GM12878 (cell line): ENCODE data around the gene BHLHE23. TPM values are rescaled to one million over a fixed set of nuclear protein-coding genes. Genes with fewer than 3 reads are reported as not detected.
A peak's percentile ranks its signal among the peaks of the same experiment; 100 is the strongest.

Source experiments
- ATAC-seq: fragments of 200-7000 bp; cut with Tn5 transposase; 3 replicates; pipeline ENCODE4 v1.9.1; 2020; ENCODE audit warnings: mild to moderate bottlenecking, moderate library complexity
- BruUV-seq: library from RNA; stranded (reverse); fragments of 400-500 nt; replicated peaks from 2 replicates; lab custom pipeline; 2021; lab: Mats Ljungman, UMichigan
- CTCF ChIA-PET: fragments of 300-600 bp; sonication (Branson Sonifier 250); formaldehyde crosslinking; extraction: SDS; loops from one replicate; lab custom pipeline; 2021; ENCODE audit warnings: inconsistent platforms; lab: Yijun Ruan, JAX
- POLR2A ChIA-PET: fragments of 350-600 bp; formaldehyde crosslinking; extraction: SDS; loops from one replicate; lab custom pipeline; 2021; ENCODE audit warnings: inconsistent platforms; lab: Charles Lee
- RAD21 ChIA-PET: fragments of 300-600 bp; sonication (Branson Sonifier 250); formaldehyde crosslinking; loops from one replicate; lab custom pipeline; 2023; ENCODE audit warnings: antibody characterized with exemption; ENCODE audit not compliant: unreplicated experiment; lab: Charles Lee
- SMC1A ChIA-PET: fragments of 300-600 bp; sonication (Branson Sonifier 250); formaldehyde crosslinking; loops from one replicate; lab custom pipeline; 2023; ENCODE audit not compliant: unreplicated experiment, uncharacterized antibody; lab: Charles Lee
- DNase-seq: peaks from one replicate; pipeline ENCODE4 v3.0.0-alpha.2; 2011; ENCODE audit warnings: low read depth, low spot score
- FAIRE-seq: peaks from 3 replicates; lab custom pipeline; 2011; peaks lifted over from hg19 to GRCh38; lab: Jason Lieb, UNC
- H2AFZ ChIP-seq: 2 replicates; pipeline ENCODE4 v1.6.0; 2011; ENCODE audit warnings: low read depth, low read length, control low read depth; ENCODE audit not compliant: control insufficient read depth
- H3K27ac ChIP-seq: 2 replicates; pipeline ENCODE4 v1.5.1; 2011; ENCODE audit warnings: control low read depth; ENCODE audit not compliant: control insufficient read depth, insufficient read depth
- H3K27me3 ChIP-seq, 2 experiments: replicated peaks in 1 of 2; 2 replicates each; pipeline versions ENCODE4 v1.6.0 to v1.6.1; 2011; ENCODE audit warnings: low read length in 1 of 2; ENCODE audit not compliant: control insufficient read depth in 2 of 2, insufficient read depth in 2 of 2
- H3K36me3 ChIP-seq, 2 experiments: 2 replicates each; pipeline ENCODE4 v1.5.1; 2011; ENCODE audit warnings: low read length in 1 of 2; ENCODE audit not compliant: control insufficient read depth in 2 of 2, insufficient read depth in 2 of 2
- H3K4me1 ChIP-seq: 2 replicates; pipeline ENCODE4 v1.6.1; 2011; ENCODE audit warnings: mild to moderate bottlenecking, low read length, moderate library complexity, mixed read lengths; ENCODE audit not compliant: control insufficient read depth, insufficient read depth
- H3K4me2 ChIP-seq: 2 replicates; pipeline ENCODE4 v1.6.0; 2011; ENCODE audit warnings: control low read depth; ENCODE audit not compliant: control insufficient read depth, insufficient read depth
- H3K4me3 ChIP-seq: fragments of 200-600 bp; sonication (generic); 2 replicates; pipeline ENCODE4 v1.5.1; 2016
- H3K79me2 ChIP-seq: 2 replicates; pipeline ENCODE4 v1.6.0; 2011; ENCODE audit warnings: low read length; ENCODE audit not compliant: control insufficient read depth, insufficient read depth
- H3K9ac ChIP-seq: 2 replicates; pipeline ENCODE4 v1.8.0; 2011; ENCODE audit warnings: low read length, control low read depth, mixed read lengths; ENCODE audit not compliant: control insufficient read depth, insufficient read depth
- H3K9me3 ChIP-seq: replicated peaks from 3 replicates; pipeline ENCODE4 v1.5.1; 2011; ENCODE audit warnings: mild to moderate bottlenecking, low read length; ENCODE audit not compliant: control insufficient read depth, insufficient read depth
- H4K20me1 ChIP-seq: 2 replicates; pipeline ENCODE4 v1.6.0; 2011; ENCODE audit not compliant: control insufficient read depth, insufficient read depth
- BMI1 ChIP-seq: fragments of 450-650 bp; IDR thresholded peaks from 2 replicates; pipeline ENCODE4 v1.6.1; 2016; ENCODE audit warnings: mild to moderate bottlenecking, moderate library complexity, borderline replicate concordance
- CHD1 ChIP-seq: IDR thresholded peaks from 2 replicates; pipeline ENCODE4 v1.6.1; 2012; ENCODE audit warnings: low read depth, low read length, improper control_type of control experiment
- CHD4 ChIP-seq: fragments of 200-600 bp; sonication (generic); IDR thresholded peaks from 2 replicates; pipeline ENCODE4 v1.6.1; 2016; ENCODE audit warnings: mild to moderate bottlenecking
- E4F1 ChIP-seq: fragments of 450-650 bp; IDR thresholded peaks from 2 replicates; pipeline ENCODE4 v1.6.1; 2018; ENCODE audit warnings: borderline replicate concordance, mild to moderate bottlenecking; ENCODE audit not compliant: partially characterized antibody
- FOXK2 ChIP-seq: fragments of 450-650 bp; IDR thresholded peaks from 2 replicates; pipeline ENCODE4 v1.6.1; 2017; ENCODE audit warnings: mild to moderate bottlenecking, moderate library complexity
- HDAC2 ChIP-seq: fragments of 200-600 bp; sonication (generic); IDR thresholded peaks from 2 replicates; pipeline ENCODE4 v1.6.1; 2017
- KLF5 ChIP-seq: fragments of 450-650 bp; IDR thresholded peaks from 2 replicates; pipeline ENCODE4 v1.6.1; 2014; ENCODE audit warnings: mild to moderate bottlenecking; ENCODE audit not compliant: partially characterized antibody
- NR2F1 ChIP-seq: fragments of 450-650 bp; conservative IDR thresholded peaks from 2 replicates; pipeline ENCODE4 v1.6.1; 2017; ENCODE audit warnings: mild to moderate bottlenecking
- POLR2AphosphoS5 ChIP-seq: IDR thresholded peaks from 2 replicates; pipeline ENCODE4 v1.6.1; 2011; ENCODE audit warnings: mild to moderate bottlenecking, low read length, inconsistent platforms
- POU2F2 ChIP-seq: IDR thresholded peaks from 3 replicates; pipeline ENCODE4 v1.6.1; 2011; ENCODE audit warnings: low read depth, mild to moderate bottlenecking, low read length, borderline replicate concordance
- RELB ChIP-seq: fragments of 450-650 bp; IDR thresholded peaks from 2 replicates; pipeline ENCODE4 v1.6.1; 2017; ENCODE audit warnings: low read depth, mild to moderate bottlenecking, moderate library complexity
- RUNX3 ChIP-seq: IDR thresholded peaks from 2 replicates; pipeline ENCODE4 v1.6.1; 2012; ENCODE audit warnings: low read length, inconsistent platforms
- SREBF1 ChIP-seq: IDR thresholded peaks from 2 replicates; pipeline ENCODE4 v1.6.1; 2012; ENCODE audit warnings: mild to moderate bottlenecking, low read length
- STAT3 ChIP-seq: IDR thresholded peaks from 2 replicates; pipeline ENCODE4 v1.6.1; 2011; ENCODE audit warnings: low read depth, low read length, improper control_type of control experiment
- ZNF592 ChIP-seq: fragments of 450-650 bp; IDR thresholded peaks from 2 replicates; pipeline ENCODE4 v1.6.1; 2017; ENCODE audit warnings: mild to moderate bottlenecking, moderate library complexity
- WGBS: methylation state at CpG from one replicate; pipeline ENCODE4 v1.1.6; 2016; ENCODE audit warnings: low lambda C conversion rate; ENCODE audit not compliant: insufficient replicate concordance, insufficient coverage; ENCODE audit errors: missing lambda C conversion rate; 5-methylcytosine and 5-hydroxymethylcytosine counted together
- in situ Hi-C: fragments of 300-500 bp; cut with MboI; formaldehyde crosslinking; loops from 9 replicates; pipeline ENCODE4 v1.14.3; 2018; ENCODE audit warnings: mixed read lengths
- intact Hi-C: fragments of 100-400 bp; cut with micrococcal nuclease; formaldehyde crosslinking; loops from one replicate; pipeline ENCODE4 v1.14.2; 2022; ENCODE audit not compliant: unreplicated experiment
- polyA plus RNA-seq, 11 experiments: library from polyadenylated mRNA; depleted of rRNA in 4 of 11; unstranded in 6 of 11; stranded (reverse) in 5 of 11; fragments of >200 nt; fragmentation: Nextera tagmentation in 4 of 11; fragmentation: Illumina TruSeq in 1 of 11; extraction: Ambion mirVana in 4 of 11; extraction: Trizol in 1 of 11; gene quantifications; 1 replicate in 1 of 11; 2 replicates in 10 of 11; pipeline versions ENCODE4 v1.2.1 to v1.2.3, GENCODE V29; 2011 to 2016; ENCODE audit warnings: inconsistent platforms in 2 of 11, missing spikeins in 2 of 11, low read depth in 1 of 11
- total RNA-seq, 4 experiments: library from RNA; depleted of rRNA in 3 of 4; stranded (reverse); fragments of >200 nt in 3 of 4; fragmentation: Illumina TruSeq in 1 of 4; extraction: Trizol in 1 of 4; gene quantifications; 2 replicates each; pipeline versions ENCODE4 v1.2.1 to v1.2.3, GENCODE V29; 2013 to 2021
- TF ChIP-seq, protein P1 (sequence below): fragments of 450-650 bp; IDR thresholded peaks from 2 replicates; pipeline ENCODE4 v1.6.1; 2016; ENCODE audit warnings: mild to moderate bottlenecking

The BHLHE23 gene
- total and polyA plus RNA-seq, 10 of the 15 experiments (the other 5 are each of a cell fraction or from before 2014, with no cell fraction given), result 0.28 to 0.33 TPM; not detected in 8

- TF ChIP-seq BMI1 (no peak), STAT3 (no peak), CHD4 (no peak), KLF5 (no peak), ZNF592 (no peak), POLR2AphosphoS5 (no peak), FOXK2 (no peak), E4F1 (no peak), SREBF1 (no peak), POU2F2 (no peak), RELB (no peak), CHD1 (no peak), HDAC2 (no peak), RUNX3 (no peak), NR2F1 (no peak)
- TF ChIP-seq, protein P1, sequence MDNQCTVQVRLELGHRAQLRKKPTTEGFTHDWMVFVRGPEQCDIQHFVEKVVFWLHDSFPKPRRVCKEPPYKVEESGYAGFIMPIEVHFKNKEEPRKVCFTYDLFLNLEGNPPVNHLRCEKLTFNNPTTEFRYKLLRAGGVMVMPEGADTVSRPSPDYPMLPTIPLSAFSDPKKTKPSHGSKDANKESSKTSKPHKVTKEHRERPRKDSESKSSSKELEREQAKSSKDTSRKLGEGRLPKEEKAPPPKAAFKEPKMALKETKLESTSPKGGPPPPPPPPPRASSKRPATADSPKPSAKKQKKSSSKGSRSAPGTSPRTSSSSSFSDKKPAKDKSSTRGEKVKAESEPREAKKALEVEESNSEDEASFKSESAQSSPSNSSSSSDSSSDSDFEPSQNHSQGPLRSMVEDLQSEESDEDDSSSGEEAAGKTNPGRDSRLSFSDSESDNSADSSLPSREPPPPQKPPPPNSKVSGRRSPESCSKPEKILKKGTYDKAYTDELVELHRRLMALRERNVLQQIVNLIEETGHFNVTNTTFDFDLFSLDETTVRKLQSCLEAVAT, result no peak
- no peak overlapping the region for H3K27ac ChIP-seq
- in situ Hi-C loops, result no loop called here
- H3K4me2 ChIP-seq, result no peak overlapping the region
- ChIA-PET RAD21 (interaction anchor here (4.4 kb wide), 1 partner anchor 16 kb away, joined by 20 read pairs; no protein-coding TSS in a partner anchor), SMC1A (no interaction called here), POLR2A (no interaction called here), CTCF (interaction anchor here (0.6 to 1.5 kb wide), 2 partner anchors 12 to 17 kb away, joined by 3 to 5 read pairs; no protein-coding TSS in a partner anchor)
- DNase-seq (no peak), ATAC-seq (peak; percentile 54), FAIRE-seq (no peak)
- BruUV-seq, result no TSS peak
- H4K20me1 ChIP-seq, result no peaks in the 10 kb centered on the region
- no peaks in the 10 kb centered on the region for H3K9me3 ChIP-seq
- no peaks in the 10 kb centered on the region; the same call in 1 of the 2 replicates for H3K79me2 ChIP-seq
- H2AFZ ChIP-seq, result no peak overlapping the region
- 38% methylated on average over 7 of the region's 23 CpGs for WGBS
- intact Hi-C loops, result no loop called here
- peaks cover 0 to 1% of the 10 kb centered on the region in 2 experiments; a peak in 2 of 4 replicates for H3K36me3 ChIP-seq
- H3K4me1 ChIP-seq, result peaks cover 7% of the 10 kb centered on the region; the same call in 1 of the 2 replicates
- no peak overlapping the region for H3K4me3 ChIP-seq
- no peaks in the 10 kb centered on the region for H3K27me3 ChIP-seq
- no peak overlapping the region for H3K9ac ChIP-seq
These were observed 21.2 kb upstream of the BHLHE23 start for GRCh38 chr20:63027922-63028389.
